ENCODE results near the gene PLXNB1. TPM values are rescaled to one million over a fixed set of nuclear protein-coding genes. Genes with fewer than 3 reads are reported as not detected.

The PLXNB1 gene, protein sequence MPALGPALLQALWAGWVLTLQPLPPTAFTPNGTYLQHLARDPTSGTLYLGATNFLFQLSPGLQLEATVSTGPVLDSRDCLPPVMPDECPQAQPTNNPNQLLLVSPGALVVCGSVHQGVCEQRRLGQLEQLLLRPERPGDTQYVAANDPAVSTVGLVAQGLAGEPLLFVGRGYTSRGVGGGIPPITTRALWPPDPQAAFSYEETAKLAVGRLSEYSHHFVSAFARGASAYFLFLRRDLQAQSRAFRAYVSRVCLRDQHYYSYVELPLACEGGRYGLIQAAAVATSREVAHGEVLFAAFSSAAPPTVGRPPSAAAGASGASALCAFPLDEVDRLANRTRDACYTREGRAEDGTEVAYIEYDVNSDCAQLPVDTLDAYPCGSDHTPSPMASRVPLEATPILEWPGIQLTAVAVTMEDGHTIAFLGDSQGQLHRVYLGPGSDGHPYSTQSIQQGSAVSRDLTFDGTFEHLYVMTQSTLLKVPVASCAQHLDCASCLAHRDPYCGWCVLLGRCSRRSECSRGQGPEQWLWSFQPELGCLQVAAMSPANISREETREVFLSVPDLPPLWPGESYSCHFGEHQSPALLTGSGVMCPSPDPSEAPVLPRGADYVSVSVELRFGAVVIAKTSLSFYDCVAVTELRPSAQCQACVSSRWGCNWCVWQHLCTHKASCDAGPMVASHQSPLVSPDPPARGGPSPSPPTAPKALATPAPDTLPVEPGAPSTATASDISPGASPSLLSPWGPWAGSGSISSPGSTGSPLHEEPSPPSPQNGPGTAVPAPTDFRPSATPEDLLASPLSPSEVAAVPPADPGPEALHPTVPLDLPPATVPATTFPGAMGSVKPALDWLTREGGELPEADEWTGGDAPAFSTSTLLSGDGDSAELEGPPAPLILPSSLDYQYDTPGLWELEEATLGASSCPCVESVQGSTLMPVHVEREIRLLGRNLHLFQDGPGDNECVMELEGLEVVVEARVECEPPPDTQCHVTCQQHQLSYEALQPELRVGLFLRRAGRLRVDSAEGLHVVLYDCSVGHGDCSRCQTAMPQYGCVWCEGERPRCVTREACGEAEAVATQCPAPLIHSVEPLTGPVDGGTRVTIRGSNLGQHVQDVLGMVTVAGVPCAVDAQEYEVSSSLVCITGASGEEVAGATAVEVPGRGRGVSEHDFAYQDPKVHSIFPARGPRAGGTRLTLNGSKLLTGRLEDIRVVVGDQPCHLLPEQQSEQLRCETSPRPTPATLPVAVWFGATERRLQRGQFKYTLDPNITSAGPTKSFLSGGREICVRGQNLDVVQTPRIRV (N-terminal part only)
- 14.6 to 17.8 TPM (median 16.9 TPM) in 5 replicates for total RNA-seq (2022; extraction: Qiagen RNA extraction; ENCODE audit: low read depth)

DNA sequence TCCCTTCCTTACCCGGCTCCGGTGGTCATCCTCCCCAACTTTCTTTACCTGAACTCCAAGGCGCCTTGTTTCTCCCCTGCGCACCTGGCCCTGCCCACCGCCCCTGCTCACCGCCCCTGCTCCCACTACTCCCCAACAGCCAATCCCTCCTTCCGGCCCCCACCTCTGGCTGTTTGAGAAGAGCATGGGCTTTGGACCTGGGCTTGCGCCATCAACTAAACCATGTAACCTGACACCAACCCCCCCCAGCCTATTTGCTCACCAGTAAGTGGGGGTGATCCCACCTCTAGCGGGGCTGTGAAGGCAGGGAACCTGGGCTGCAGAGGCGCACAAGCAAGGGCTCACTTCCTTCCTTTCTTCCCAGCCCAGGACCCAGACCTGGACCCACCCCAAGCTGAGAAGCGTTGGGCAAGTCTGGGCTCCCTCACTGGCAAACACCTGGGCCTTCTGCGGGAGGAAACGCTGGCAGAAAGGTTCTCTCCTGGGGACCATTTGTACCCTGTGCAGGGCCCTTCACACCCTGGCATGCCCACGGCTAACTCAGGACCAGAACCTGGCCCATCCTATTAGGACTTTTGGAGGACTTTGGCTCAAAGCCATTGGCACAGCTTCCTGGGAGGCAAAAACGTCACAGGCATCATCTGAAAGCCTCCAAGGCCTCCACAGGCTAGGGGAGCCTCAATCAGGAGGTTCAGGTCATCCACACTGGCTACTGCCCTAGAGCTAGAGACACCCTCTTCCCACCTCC, at the start of gene PLXNB1:
TSS of gene PLXNB1 (minus strand) at position 127 of the 748 bp plus-strand sequence. CDS start 5,475 bp downstream, outside the sequence.

DNA sequence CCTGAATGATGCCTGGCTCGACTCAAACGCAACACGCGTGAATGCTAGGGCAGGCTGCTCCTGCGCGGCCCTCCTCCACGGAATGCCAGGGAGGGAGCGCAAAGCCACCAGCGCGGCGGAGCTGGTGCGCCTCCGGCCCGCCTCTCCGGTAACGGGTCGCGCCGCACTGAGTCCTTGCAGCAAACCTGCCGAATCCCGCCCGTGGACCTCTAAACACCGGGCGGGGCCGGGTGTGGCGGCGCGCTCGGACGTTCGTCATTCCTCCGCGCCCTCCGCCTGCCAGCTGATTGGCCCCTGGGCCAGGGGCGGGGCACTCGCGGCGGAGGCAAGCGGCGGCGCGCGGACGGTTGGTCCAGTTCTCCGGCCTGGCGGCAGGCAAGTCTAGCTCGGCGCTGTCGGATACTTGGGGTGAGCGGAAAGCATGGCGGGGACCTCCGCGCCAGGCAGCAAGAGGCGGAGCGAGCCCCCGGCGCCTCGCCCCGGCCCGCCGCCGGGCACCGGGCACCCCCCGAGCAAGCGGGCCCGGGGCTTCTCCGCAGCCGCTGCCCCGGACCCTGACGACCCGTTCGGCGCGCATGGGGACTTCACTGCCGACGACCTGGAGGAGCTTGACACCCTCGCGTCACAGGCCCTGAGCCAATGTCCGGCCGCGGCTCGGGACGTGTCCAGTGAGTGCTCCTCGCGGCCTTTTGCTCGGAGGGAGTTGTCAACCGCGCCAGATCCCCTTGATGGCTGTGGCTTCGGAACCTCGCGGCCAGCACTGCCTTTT, 16.7 kb upstream of the PLXNB1 start, which contains the start of gene ATRIP:
TSS of gene ATRIP (plus strand) at position 313 of the 769 bp plus-strand sequence. CDS start at position 422, 109 bp downstream.

DNA sequence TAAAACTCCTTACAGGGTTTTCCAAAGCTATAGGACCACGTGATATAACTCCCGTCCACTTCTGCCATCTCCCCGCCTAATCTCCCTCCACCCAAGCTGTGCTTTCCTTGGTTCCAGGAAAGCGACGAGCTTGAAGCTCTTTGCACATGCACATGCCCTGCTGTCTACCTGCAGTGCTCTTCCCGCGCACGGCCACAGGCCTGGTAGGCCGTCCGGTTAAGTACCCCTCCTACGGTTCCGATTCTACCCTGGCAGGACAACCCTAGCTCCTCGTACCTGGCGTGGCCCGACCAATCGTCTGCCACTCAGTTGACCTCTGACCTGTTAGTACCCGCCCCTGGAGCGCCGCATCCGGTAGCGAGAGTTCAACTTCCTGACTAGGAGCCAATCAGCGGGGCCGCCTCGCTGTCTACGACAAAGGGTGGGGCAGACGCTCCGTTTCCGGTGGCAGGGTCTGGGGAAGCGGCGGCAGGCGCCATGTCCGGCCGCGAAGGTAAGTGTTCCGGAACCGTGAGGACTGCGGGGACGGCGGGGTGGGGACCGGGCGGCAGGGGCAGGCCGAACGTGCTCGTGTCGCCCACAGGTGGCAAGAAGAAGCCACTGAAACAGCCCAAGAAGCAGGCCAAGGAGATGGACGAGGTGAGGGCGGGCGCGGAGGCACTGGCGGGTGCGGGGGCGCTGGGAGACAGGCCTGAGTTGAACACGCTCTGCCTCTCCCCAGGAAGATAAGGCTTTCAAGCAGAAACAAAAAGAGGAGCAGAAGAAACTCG, 10.1 kb upstream of the PLXNB1 start, which contains the start of the genes CCDC51 and TMA7:
TSS of gene CCDC51 (minus strand) at position 300 of the 770 bp plus-strand sequence. CDS start 4,991 bp downstream, outside the sequence.
TSS of gene TMA7 (plus strand) at position 438 of the 770 bp plus-strand sequence. CDS start at position 478, 40 bp downstream.

DNA sequence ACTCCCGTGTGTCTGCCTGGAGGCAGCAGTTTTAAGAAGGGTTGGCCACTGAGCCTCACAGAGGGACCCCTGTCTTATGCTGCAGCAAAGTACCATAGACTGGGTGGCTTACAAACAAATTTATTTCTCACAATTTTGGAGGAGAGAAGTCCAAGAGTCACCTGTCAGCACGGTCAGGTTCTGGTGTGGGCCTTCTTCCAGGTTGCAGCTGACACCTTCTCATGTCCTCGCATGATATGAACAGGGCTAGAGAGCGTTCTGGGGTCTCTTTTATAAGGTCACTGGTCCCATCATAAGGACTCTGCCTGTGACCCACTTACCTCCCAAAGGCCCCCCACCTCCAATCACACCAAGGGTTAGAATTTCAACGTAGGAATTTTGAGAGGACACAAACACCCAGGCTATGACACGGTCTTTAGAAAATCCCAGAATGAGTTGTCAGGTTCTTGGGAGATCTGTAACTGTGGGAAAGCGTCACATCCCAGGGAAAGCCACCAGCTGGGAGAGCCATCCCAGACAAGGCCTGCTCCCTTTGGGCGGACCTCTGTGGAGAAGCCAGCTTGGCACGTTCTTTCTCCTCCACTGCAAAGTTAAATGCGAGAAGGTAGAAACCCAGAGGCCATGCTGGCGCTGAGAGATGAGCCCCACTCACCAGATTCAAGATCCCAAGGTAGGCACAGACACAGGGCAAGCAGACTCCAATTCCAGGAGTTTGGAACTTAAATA, 58.1 kb downstream of the PLXNB1 start, which contains the start of gene FBXW12:
TSS of gene FBXW12 (plus strand) at position 569 of the 726 bp plus-strand sequence. CDS start 549 bp downstream, outside the sequence.

Other genes with a start within 250 kb of the PLXNB1 start
- 8.4 to 10.6 TPM (median 8.9 TPM) in 5 replicates for gene CDC25A, start 241.7 kb downstream of the PLXNB1 start, total RNA-seq (2022; extraction: Qiagen RNA extraction; ENCODE audit: low read depth)
- gene CAMP, start 206.6 kb downstream of the PLXNB1 start, total RNA-seq (2022; extraction: Qiagen RNA extraction; ENCODE audit: low read depth) = not detected in 5 replicates
- gene ZNF589, start 189.0 kb downstream of the PLXNB1 start, total RNA-seq (2022; extraction: Qiagen RNA extraction; ENCODE audit: low read depth) = 2.3 to 2.7 TPM (median 2.5 TPM) in 5 replicates
- 21.6 to 28.9 TPM (median 22.7 TPM) in 5 replicates for gene NME6, start 128.7 kb downstream of the PLXNB1 start, total RNA-seq (2022; extraction: Qiagen RNA extraction; ENCODE audit: low read depth)
- not detected in 5 replicates for gene SPINK8, start 96.4 kb downstream of the PLXNB1 start, total RNA-seq (2022; extraction: Qiagen RNA extraction; ENCODE audit: low read depth)
- gene FBXW12, start 57.9 kb downstream of the PLXNB1 start, total RNA-seq (2022; extraction: Qiagen RNA extraction; ENCODE audit: low read depth) = not detected in 5 replicates
- gene CCDC51, start 10.0 kb upstream of the PLXNB1 start, total RNA-seq (2022; extraction: Qiagen RNA extraction; ENCODE audit: low read depth) = 25.3 to 29.7 TPM (median 26.2 TPM) in 5 replicates
- gene TMA7, start 10.2 kb upstream of the PLXNB1 start, total RNA-seq (2022; extraction: Qiagen RNA extraction; ENCODE audit: low read depth) = 276 to 367 TPM (median 288 TPM) in 5 replicates
- gene ATRIP, start 16.7 kb upstream of the PLXNB1 start, total RNA-seq (2022; extraction: Qiagen RNA extraction; ENCODE audit: low read depth) = 7.9 to 10.4 TPM (median 8.4 TPM) in 5 replicates
- gene SHISA5, start 74.1 kb upstream of the PLXNB1 start, total RNA-seq (2022; extraction: Qiagen RNA extraction; ENCODE audit: low read depth) = 95.8 to 129 TPM (median 122 TPM) in 5 replicates
- 9.0 to 14.2 TPM (median 13.2 TPM) in 5 replicates for gene PFKFB4, start 126.7 kb upstream of the PLXNB1 start, total RNA-seq (2022; extraction: Qiagen RNA extraction; ENCODE audit: low read depth)
- 8.0 to 10.3 TPM (median 8.5 TPM) in 5 replicates for gene UCN2, start 133.7 kb upstream of the PLXNB1 start, total RNA-seq (2022; extraction: Qiagen RNA extraction; ENCODE audit: low read depth)
- gene COL7A1, start 165.2 kb upstream of the PLXNB1 start, total RNA-seq (2022; extraction: Qiagen RNA extraction; ENCODE audit: low read depth) = 138 to 185 TPM (median 169 TPM) in 5 replicates
- gene UQCRC1, start 179.6 kb upstream of the PLXNB1 start, total RNA-seq (2022; extraction: Qiagen RNA extraction; ENCODE audit: low read depth) = 162 to 219 TPM (median 177 TPM) in 5 replicates
- gene TMEM89, start 191.7 kb upstream of the PLXNB1 start, total RNA-seq (2022; extraction: Qiagen RNA extraction; ENCODE audit: low read depth) = not detected in 5 replicates
- 14.3 to 19.9 TPM (median 17.5 TPM) in 5 replicates for gene SLC26A6, start 205.4 kb upstream of the PLXNB1 start, total RNA-seq (2022; extraction: Qiagen RNA extraction; ENCODE audit: low read depth)
- gene CELSR3, start 232.8 kb upstream of the PLXNB1 start, total RNA-seq (2022; extraction: Qiagen RNA extraction; ENCODE audit: low read depth) = 3.1 to 4.8 TPM (median 4.0 TPM) in 5 replicates